Natural killer cell treated with Interleukin-12 subunit alpha and Interleukin-12 subunit beta and Interleukin-15 and Interleukin-18, amount 100 ng/mL, for 72 hours (primary cell): ENCODE results near the gene PLEKHA1. TPM values are rescaled to one million over a fixed set of nuclear protein-coding genes. Genes with fewer than 3 reads are reported as not detected.

Experiments used
- ATAC-seq, 2 donors: fragments of 150-1000 bp; cut with Tn5 transposase in 1 of 2; sonication (Bioruptor Pico), chemical (Tn5 transposase) in 1 of 2; 2 replicates each; pipeline ENCODE4 v1.10.0; 2021
- DNase-seq: peaks from one replicate; pipeline ENCODE4 v3.0.0; 2022; ENCODE audit warnings: low spot score
- H3K27ac Mint-ChIP-seq, 2 donors: 1 replicate in 1 of 2; 2 replicates in 1 of 2; pipeline ENCODE4 v1.8.0; 2022; ENCODE audit warnings: mixed read lengths in 2 of 2, mild to moderate bottlenecking in 1 of 2, moderate library complexity in 1 of 2
- H3K27me3 Mint-ChIP-seq, 2 donors: 1 replicate in 1 of 2; 2 replicates in 1 of 2; pipeline ENCODE4 v1.8.0; 2022; ENCODE audit warnings: mixed read lengths in 2 of 2
- H3K36me3 Mint-ChIP-seq: one replicate; pipeline ENCODE4 v1.8.0; 2022; ENCODE audit warnings: mixed read lengths
- H3K4me1 Mint-ChIP-seq, 2 donors: 1 replicate in 1 of 2; 2 replicates in 1 of 2; pipeline ENCODE4 v1.8.0; 2022; ENCODE audit warnings: low read depth in 2 of 2, mixed read lengths in 2 of 2, mild to moderate bottlenecking in 1 of 2
- H3K4me3 Mint-ChIP-seq: one replicate; pipeline ENCODE4 v1.8.0; 2022; ENCODE audit warnings: mixed read lengths
- H3K9me3 Mint-ChIP-seq: 2 replicates; pipeline ENCODE4 v1.8.0; 2022; ENCODE audit warnings: mixed read lengths
- total RNA-seq, 2 donors: library from RNA; stranded (reverse); gene quantifications; one replicate each; pipeline ENCODE4 v1.2.3, GENCODE V29; 2022

Gene PLEKHA1
- total RNA-seq, 2 donors from 2014 or later, result 4.4 to 7.9 TPM

GRCh38 chr10:122404576-122404975, 30.1 kb downstream of the PLEKHA1 start:
- DNase-seq (no peak), ATAC-seq (no peak)
- Mint-ChIP-seq H3K4me3 (no peak overlapping the region), H3K27me3 (no peaks in the 10 kb centered on the region), H3K9me3 (no peaks in the 10 kb centered on the region), H3K27ac (no peak overlapping the region), H3K4me1 (peaks cover 8 to 16% of the 10 kb centered on the region in 2 donors), H3K36me3 (no peaks in the 10 kb centered on the region)

GRCh38 chr10:122407375-122408125, 33.0 kb downstream of the PLEKHA1 start:
- DNase-seq (no peak), ATAC-seq (no peak)
- H3K4me1 Mint-ChIP-seq, result peaks cover 8 to 16% of the 10 kb centered on the region in 2 donors
- H3K36me3 Mint-ChIP-seq, result no peaks in the 10 kb centered on the region
- H3K4me3 Mint-ChIP-seq, result no peak overlapping the region
- H3K27me3 Mint-ChIP-seq, result no peaks in the 10 kb centered on the region
- no peaks in the 10 kb centered on the region for H3K9me3 Mint-ChIP-seq
- peak overlapping the region; percentile 10 to 15 for H3K27ac Mint-ChIP-seq

GRCh38 chr10:122413327-122413726, 38.8 kb downstream of the PLEKHA1 start:
- no peak overlapping the region for H3K27ac Mint-ChIP-seq

GRCh38 chr10:122417667-122418066, 43.2 kb downstream of the PLEKHA1 start:
- no peaks in the 10 kb centered on the region for H3K27me3 Mint-ChIP-seq
- peaks cover 5% of the 10 kb centered on the region for H3K36me3 Mint-ChIP-seq
- H3K9me3 Mint-ChIP-seq, result no peaks in the 10 kb centered on the region
- H3K27ac Mint-ChIP-seq, result peak overlapping the region; percentile 78 to 89
- ATAC-seq (no peak), DNase-seq (no peak)
- peak overlapping the region; percentile 69 for H3K4me3 Mint-ChIP-seq
- peaks cover 50 to 54% of the 10 kb centered on the region in 2 donors for H3K4me1 Mint-ChIP-seq

More at GRCh38 chr10:122413327-122413726, 38.8 kb downstream of the PLEKHA1 start:
- ATAC-seq, result no peak
- no peak for DNase-seq
- Mint-ChIP-seq H3K4me1 (peaks cover 21 to 27% of the 10 kb centered on the region in 2 donors), H3K4me3 (no peak overlapping the region), H3K27me3 (no peaks in the 10 kb centered on the region), H3K36me3 (no peaks in the 10 kb centered on the region), H3K9me3 (no peaks in the 10 kb centered on the region)

- peaks cover 5% of the 10 kb centered on the region for H3K36me3 Mint-ChIP-seq
- no peak overlapping the region for H3K27ac Mint-ChIP-seq
- no peak for ATAC-seq
- no peak overlapping the region for H3K4me3 Mint-ChIP-seq
- no peaks in the 10 kb centered on the region for H3K27me3 Mint-ChIP-seq
- DNase-seq, result no peak
- no peaks in the 10 kb centered on the region for H3K9me3 Mint-ChIP-seq
- peaks cover 56 to 62% of the 10 kb centered on the region in 2 donors for H3K4me1 Mint-ChIP-seq
These were observed 44.5 kb downstream of the PLEKHA1 start for GRCh38 chr10:122419016-122419415.

- H3K9me3 Mint-ChIP-seq, result no peaks in the 10 kb centered on the region
- no peaks in the 10 kb centered on the region for H3K27me3 Mint-ChIP-seq
- peak overlapping the region; percentile 62 to 89 for H3K27ac Mint-ChIP-seq
- peaks cover 5% of the 10 kb centered on the region for H3K36me3 Mint-ChIP-seq
- H3K4me1 Mint-ChIP-seq, result peaks cover 56 to 62% of the 10 kb centered on the region in 2 donors
- ATAC-seq (no peak), DNase-seq (no peak)
- H3K4me3 Mint-ChIP-seq, result peak overlapping the region; percentile 66
These were observed 45.5 kb downstream of the PLEKHA1 start for GRCh38 chr10:122419876-122420623.

- Mint-ChIP-seq H3K36me3 (peaks cover 5% of the 10 kb centered on the region), H3K27ac (peak overlapping the region; percentile 62 to 89), H3K4me3 (peak overlapping the region; percentile 66), H3K9me3 (no peaks in the 10 kb centered on the region), H3K4me1 (peaks cover 56 to 62% of the 10 kb centered on the region in 2 donors), H3K27me3 (no peaks in the 10 kb centered on the region)
- ATAC-seq (no peak), DNase-seq (no peak)
These were observed 46.1 kb downstream of the PLEKHA1 start for GRCh38 chr10:122420624-122421007.

- no peak for ATAC-seq
- Mint-ChIP-seq H3K4me3 (peak overlapping the region; percentile 66), H3K4me1 (peaks cover 55 to 61% of the 10 kb centered on the region in 2 donors), H3K9me3 (no peaks in the 10 kb centered on the region), H3K36me3 (peaks cover 5% of the 10 kb centered on the region), H3K27me3 (no peaks in the 10 kb centered on the region), H3K27ac (peak overlapping the region; percentile 62 to 89)
- DNase-seq, result no peak
These were observed 46.6 kb downstream of the PLEKHA1 start for GRCh38 chr10:122421054-122421625.

GRCh38 chr10:122421742-122422141, 47.2 kb downstream of the PLEKHA1 start:
- H3K9me3 Mint-ChIP-seq, result no peaks in the 10 kb centered on the region
- no peak for DNase-seq
- peak overlapping the region; percentile 62 to 89 for H3K27ac Mint-ChIP-seq
- peak overlapping the region; percentile 53 for H3K4me3 Mint-ChIP-seq
- H3K27me3 Mint-ChIP-seq, result no peaks in the 10 kb centered on the region
- no peak for ATAC-seq
- peaks cover 52 to 56% of the 10 kb centered on the region in 2 donors for H3K4me1 Mint-ChIP-seq
- peaks cover 5% of the 10 kb centered on the region for H3K36me3 Mint-ChIP-seq

GRCh38 chr10:122422266-122422989, 47.9 kb downstream of the PLEKHA1 start:
- peaks cover 5% of the 10 kb centered on the region for H3K36me3 Mint-ChIP-seq
- ATAC-seq (peak; percentile 94 to 95), DNase-seq (peak; percentile 67)
- peaks cover 52 to 54% of the 10 kb centered on the region in 2 donors for H3K4me1 Mint-ChIP-seq
- peak overlapping the region; percentile 53 for H3K4me3 Mint-ChIP-seq
- H3K9me3 Mint-ChIP-seq, result no peaks in the 10 kb centered on the region
- H3K27ac Mint-ChIP-seq, result peak overlapping the region; percentile 62 to 89
- H3K27me3 Mint-ChIP-seq, result no peaks in the 10 kb centered on the region

GRCh38 chr10:122424059-122424458, 49.6 kb downstream of the PLEKHA1 start:
- Mint-ChIP-seq H3K4me1 (peaks cover 41 to 45% of the 10 kb centered on the region in 2 donors), H3K27me3 (no peaks in the 10 kb centered on the region), H3K4me3 (no peak overlapping the region), H3K36me3 (peaks cover 5% of the 10 kb centered on the region), H3K27ac (peak overlapping the region in 1 of 2 donors; percentile 75), H3K9me3 (no peaks in the 10 kb centered on the region)
- DNase-seq (no peak), ATAC-seq (no peak)

- peak overlapping the region; percentile 30 for H3K4me3 Mint-ChIP-seq
- no peaks in the 10 kb centered on the region for H3K9me3 Mint-ChIP-seq
- ATAC-seq (no peak), DNase-seq (no peak)
- H3K4me1 Mint-ChIP-seq, result peaks cover 26 to 27% of the 10 kb centered on the region in 2 donors
- peak overlapping the region; percentile 40 to 82 for H3K27ac Mint-ChIP-seq
- H3K36me3 Mint-ChIP-seq, result no peaks in the 10 kb centered on the region
- H3K27me3 Mint-ChIP-seq, result no peaks in the 10 kb centered on the region
These were observed 52.3 kb downstream of the PLEKHA1 start for GRCh38 chr10:122426829-122427228.

GRCh38 chr10:122427280-122427679, 52.8 kb downstream of the PLEKHA1 start:
- H3K27ac Mint-ChIP-seq, result peak overlapping the region; percentile 40 to 82
- ATAC-seq (no peak), DNase-seq (no peak)
- H3K4me3 Mint-ChIP-seq, result peak overlapping the region; percentile 30
- H3K4me1 Mint-ChIP-seq, result peaks cover 22 to 23% of the 10 kb centered on the region in 2 donors
- H3K36me3 Mint-ChIP-seq, result no peaks in the 10 kb centered on the region
- H3K9me3 Mint-ChIP-seq, result no peaks in the 10 kb centered on the region
- H3K27me3 Mint-ChIP-seq, result no peaks in the 10 kb centered on the region
